ENCODE measurements around the gene ABCA4. TPM values are rescaled to one million over a fixed set of nuclear protein-coding genes. Genes with fewer than 3 reads are reported as not detected.

The ABCA4 gene
- total RNA-seq, 1 donor from 2014 or later = not detected

DNA sequence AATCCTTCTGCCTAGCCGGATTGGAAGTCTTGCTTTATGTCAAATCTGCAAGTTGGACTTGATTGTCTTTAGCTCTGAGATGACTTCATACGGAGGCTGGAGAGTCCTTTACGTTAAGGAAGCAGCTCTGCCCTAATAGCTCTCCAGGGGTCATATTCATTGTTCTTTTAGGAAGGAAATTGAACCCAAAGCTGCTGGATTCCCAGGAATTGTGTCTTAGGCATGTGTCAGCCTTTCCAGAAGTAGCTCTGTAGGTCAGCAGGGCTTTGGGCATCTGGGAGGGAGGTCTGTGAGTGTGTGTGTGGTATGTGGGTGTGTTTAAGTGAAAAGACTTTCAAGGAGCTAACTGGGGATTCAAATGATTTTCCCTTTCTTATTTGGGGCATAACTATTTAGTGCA is 82.4 kb downstream of the ABCA4 start:
- H3K36me3 Mint-ChIP-seq (ENCODE audit: low read depth) = no peaks in the 10 kb centered on the region

GRCh38 chr1:94037392-94038229 is 83.3 kb downstream of the ABCA4 start:
- CTCF ChIA-PET = interaction anchor here (1.4 to 4.8 kb wide), 2 partner anchors 25 to 426 kb away, joined by 3 to 34 read pairs; no protein-coding TSS in a partner anchor
- Mint-ChIP-seq H3K4me1 (peaks cover 2% of the 10 kb centered on the region), H3K27ac (no peak overlapping the region), H3K36me3 (ENCODE audit: low read depth) (no peaks in the 10 kb centered on the region), H3K27me3 (peaks cover 35% of the 10 kb centered on the region), H3K4me3 (no peak overlapping the region), H3K9me3 (no peaks in the 10 kb centered on the region)
- intact Hi-C loops (cut with micrococcal nuclease) = loop anchor here (5.0 kb wide), 1 partner anchor 600 kb away; no protein-coding TSS in a partner anchor
- TF ChIP-seq, protein P1, sequence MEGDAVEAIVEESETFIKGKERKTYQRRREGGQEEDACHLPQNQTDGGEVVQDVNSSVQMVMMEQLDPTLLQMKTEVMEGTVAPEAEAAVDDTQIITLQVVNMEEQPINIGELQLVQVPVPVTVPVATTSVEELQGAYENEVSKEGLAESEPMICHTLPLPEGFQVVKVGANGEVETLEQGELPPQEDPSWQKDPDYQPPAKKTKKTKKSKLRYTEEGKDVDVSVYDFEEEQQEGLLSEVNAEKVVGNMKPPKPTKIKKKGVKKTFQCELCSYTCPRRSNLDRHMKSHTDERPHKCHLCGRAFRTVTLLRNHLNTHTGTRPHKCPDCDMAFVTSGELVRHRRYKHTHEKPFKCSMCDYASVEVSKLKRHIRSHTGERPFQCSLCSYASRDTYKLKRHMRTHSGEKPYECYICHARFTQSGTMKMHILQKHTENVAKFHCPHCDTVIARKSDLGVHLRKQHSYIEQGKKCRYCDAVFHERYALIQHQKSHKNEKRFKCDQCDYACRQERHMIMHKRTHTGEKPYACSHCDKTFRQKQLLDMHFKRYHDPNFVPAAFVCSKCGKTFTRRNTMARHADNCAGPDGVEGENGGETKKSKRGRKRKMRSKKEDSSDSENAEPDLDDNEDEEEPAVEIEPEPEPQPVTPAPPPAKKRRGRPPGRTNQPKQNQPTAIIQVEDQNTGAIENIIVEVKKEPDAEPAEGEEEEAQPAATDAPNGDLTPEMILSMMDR (IDR thresholded peaks at IDR 0.05) = no peak
- no peak for ATAC-seq (ENCODE audit: low read depth)
- no peak for DNase-seq
- POLR2A ChIA-PET = interaction anchor here (0.7 kb wide), 1 partner anchor 154 kb away, joined by 11 read pairs; no protein-coding TSS in a partner anchor

More for the DNA sequence above, 82.4 kb downstream of the ABCA4 start:
- no peaks in the 10 kb centered on the region for H3K4me1 Mint-ChIP-seq
- TF ChIP-seq, protein P1 (IDR thresholded peaks at IDR 0.05) = no peak
- ATAC-seq (ENCODE audit: low read depth) (no peak), DNase-seq (no peak)
- H3K4me3 Mint-ChIP-seq = no peak overlapping the region
- ChIA-PET CTCF (interaction anchor here (1.4 to 4.8 kb wide), 4 partner anchors 25 to 768 kb away, joined by 3 to 34 read pairs (median 6); no protein-coding TSS in a partner anchor), POLR2A (no interaction called here)
- no peaks in the 10 kb centered on the region for H3K9me3 Mint-ChIP-seq
- H3K27me3 Mint-ChIP-seq = peaks cover 32% of the 10 kb centered on the region
- intact Hi-C loops (cut with micrococcal nuclease) = loop anchor here (5.0 kb wide), 1 partner anchor 601 kb away; no protein-coding TSS in a partner anchor
- no peak overlapping the region for H3K27ac Mint-ChIP-seq

GRCh38 chr1:94036730-94037129 is 84.2 kb downstream of the ABCA4 start:
- H3K4me3 Mint-ChIP-seq = no peak overlapping the region
- H3K27ac Mint-ChIP-seq = no peak overlapping the region
- DNase-seq = no peak
- no peak for ATAC-seq (ENCODE audit: low read depth)
- ChIA-PET POLR2A (interaction anchor here (0.7 kb wide), 1 partner anchor 155 kb away, joined by 11 read pairs; no protein-coding TSS in a partner anchor), CTCF (interaction anchor here (4.8 kb wide), 1 partner anchor 427 kb away, joined by 34 read pairs; no protein-coding TSS in a partner anchor)
- peaks cover 3% of the 10 kb centered on the region for H3K4me1 Mint-ChIP-seq
- H3K36me3 Mint-ChIP-seq (ENCODE audit: low read depth) = no peaks in the 10 kb centered on the region
- TF ChIP-seq, protein P1 (IDR thresholded peaks at IDR 0.05) = no peak
- peaks cover 35% of the 10 kb centered on the region for H3K27me3 Mint-ChIP-seq
- H3K9me3 Mint-ChIP-seq = no peaks in the 10 kb centered on the region
- intact Hi-C loops (cut with micrococcal nuclease) = loop anchor here (5.0 kb wide), 1 partner anchor 599 kb away; no protein-coding TSS in a partner anchor

GRCh38 chr1:94033849-94034248 is 87.1 kb downstream of the ABCA4 start:
- no peaks in the 10 kb centered on the region for H3K9me3 Mint-ChIP-seq
- CTCF ChIA-PET = no interaction called here
- H3K4me1 Mint-ChIP-seq = peaks cover 3% of the 10 kb centered on the region
- intact Hi-C loops (cut with micrococcal nuclease) = no loop called here
- H3K27me3 Mint-ChIP-seq = peaks cover 19% of the 10 kb centered on the region
- H3K27ac Mint-ChIP-seq = no peak overlapping the region
- POLR2A ChIA-PET = no interaction called here
- no peaks in the 10 kb centered on the region for H3K36me3 Mint-ChIP-seq (ENCODE audit: low read depth)
- TF ChIP-seq, protein P1 (IDR thresholded peaks at IDR 0.05) = no peak
- ATAC-seq (ENCODE audit: low read depth) = no peak
- no peak for DNase-seq
- H3K4me3 Mint-ChIP-seq = no peak overlapping the region

GRCh38 chr1:94032637-94033036 is 88.3 kb downstream of the ABCA4 start:
- intact Hi-C loops (cut with micrococcal nuclease) = no loop called here
- DNase-seq (no peak), ATAC-seq (ENCODE audit: low read depth) (no peak)
- no peaks in the 10 kb centered on the region for H3K36me3 Mint-ChIP-seq (ENCODE audit: low read depth)
- no peak overlapping the region for H3K27ac Mint-ChIP-seq
- H3K4me3 Mint-ChIP-seq = no peak overlapping the region
- H3K9me3 Mint-ChIP-seq = no peaks in the 10 kb centered on the region
- TF ChIP-seq, protein P1 (IDR thresholded peaks at IDR 0.05) = no peak
- H3K27me3 Mint-ChIP-seq = peaks cover 13% of the 10 kb centered on the region
- H3K4me1 Mint-ChIP-seq = peaks cover 3% of the 10 kb centered on the region
- ChIA-PET CTCF (no interaction called here), POLR2A (no interaction called here)
